ENCODE measurements around the gene P2RY12.

The P2RY12 gene

DNA sequence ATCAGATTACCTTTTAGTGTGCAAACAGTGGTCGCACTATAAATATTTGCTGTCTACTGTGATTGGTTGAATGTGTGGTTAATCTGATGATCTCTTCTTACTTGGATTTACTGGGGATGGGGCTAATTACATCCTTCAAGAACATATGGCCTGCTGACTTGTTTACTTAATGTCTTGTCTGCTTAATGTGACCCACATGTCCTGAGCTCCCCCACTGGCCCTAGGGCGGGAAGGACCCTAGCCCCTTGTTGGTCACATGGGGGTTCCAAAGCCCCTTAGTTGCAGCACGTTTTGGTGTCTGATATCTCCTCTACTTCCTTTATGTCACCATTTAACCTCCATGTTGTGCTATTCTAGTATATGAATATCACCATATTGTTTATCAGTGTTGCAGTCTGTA is 17.8 kb upstream of the P2RY12 start:
- Histone ChIP-seq H3K4me2 (no peak overlapping the region), H3K27ac (no peak overlapping the region), H3K4me3 (IDR thresholded peaks at IDR 0.05; ENCODE audit: insufficient read depth, low read depth, low read length) (no peak overlapping the region), H3K79me2 (ENCODE audit: insufficient read depth, low read depth) (no peaks in the 10 kb centered on the region), H4K20me1 (ENCODE audit: insufficient read depth) (no peaks in the 10 kb centered on the region), H2AFZ (ENCODE audit: low read depth) (no peak overlapping the region), H3K27me3 (ENCODE audit: insufficient read depth, low read depth) (no peaks in the 10 kb centered on the region), H3K9ac (no peak overlapping the region), H3K4me1 (ENCODE audit: low read depth, poor library complexity, severe bottlenecking) (no peaks in the 10 kb centered on the region), H3K36me3 (ENCODE audit: insufficient read depth) (no peaks in the 10 kb centered on the region)
- TF ChIP-seq, protein P1, sequence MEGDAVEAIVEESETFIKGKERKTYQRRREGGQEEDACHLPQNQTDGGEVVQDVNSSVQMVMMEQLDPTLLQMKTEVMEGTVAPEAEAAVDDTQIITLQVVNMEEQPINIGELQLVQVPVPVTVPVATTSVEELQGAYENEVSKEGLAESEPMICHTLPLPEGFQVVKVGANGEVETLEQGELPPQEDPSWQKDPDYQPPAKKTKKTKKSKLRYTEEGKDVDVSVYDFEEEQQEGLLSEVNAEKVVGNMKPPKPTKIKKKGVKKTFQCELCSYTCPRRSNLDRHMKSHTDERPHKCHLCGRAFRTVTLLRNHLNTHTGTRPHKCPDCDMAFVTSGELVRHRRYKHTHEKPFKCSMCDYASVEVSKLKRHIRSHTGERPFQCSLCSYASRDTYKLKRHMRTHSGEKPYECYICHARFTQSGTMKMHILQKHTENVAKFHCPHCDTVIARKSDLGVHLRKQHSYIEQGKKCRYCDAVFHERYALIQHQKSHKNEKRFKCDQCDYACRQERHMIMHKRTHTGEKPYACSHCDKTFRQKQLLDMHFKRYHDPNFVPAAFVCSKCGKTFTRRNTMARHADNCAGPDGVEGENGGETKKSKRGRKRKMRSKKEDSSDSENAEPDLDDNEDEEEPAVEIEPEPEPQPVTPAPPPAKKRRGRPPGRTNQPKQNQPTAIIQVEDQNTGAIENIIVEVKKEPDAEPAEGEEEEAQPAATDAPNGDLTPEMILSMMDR (conservative IDR thresholded peaks at IDR 0.05; ENCODE audit: low read depth, low read length): no peak

GRCh38 chr3:151400341-151400740 is 15.8 kb upstream of the P2RY12 start:
- H4K20me1 ChIP-seq (ENCODE audit: insufficient read depth): no peaks in the 10 kb centered on the region
- no peak overlapping the region for H3K27ac ChIP-seq
- no peak overlapping the region for H3K4me3 ChIP-seq (IDR thresholded peaks at IDR 0.05; ENCODE audit: insufficient read depth, low read depth, low read length)
- H3K4me2 ChIP-seq: no peak overlapping the region
- no peak overlapping the region for H3K9ac ChIP-seq
- H3K4me1 ChIP-seq (ENCODE audit: low read depth, poor library complexity, severe bottlenecking): no peaks in the 10 kb centered on the region
- TF ChIP-seq, protein P1 (conservative IDR thresholded peaks at IDR 0.05; ENCODE audit: low read depth, low read length): no peak
- no peak overlapping the region for H2AFZ ChIP-seq (ENCODE audit: low read depth)
- no peaks in the 10 kb centered on the region for H3K36me3 ChIP-seq (ENCODE audit: insufficient read depth)
- H3K27me3 ChIP-seq (ENCODE audit: insufficient read depth, low read depth): no peaks in the 10 kb centered on the region
- no peaks in the 10 kb centered on the region for H3K79me2 ChIP-seq (ENCODE audit: insufficient read depth, low read depth)

DNA sequence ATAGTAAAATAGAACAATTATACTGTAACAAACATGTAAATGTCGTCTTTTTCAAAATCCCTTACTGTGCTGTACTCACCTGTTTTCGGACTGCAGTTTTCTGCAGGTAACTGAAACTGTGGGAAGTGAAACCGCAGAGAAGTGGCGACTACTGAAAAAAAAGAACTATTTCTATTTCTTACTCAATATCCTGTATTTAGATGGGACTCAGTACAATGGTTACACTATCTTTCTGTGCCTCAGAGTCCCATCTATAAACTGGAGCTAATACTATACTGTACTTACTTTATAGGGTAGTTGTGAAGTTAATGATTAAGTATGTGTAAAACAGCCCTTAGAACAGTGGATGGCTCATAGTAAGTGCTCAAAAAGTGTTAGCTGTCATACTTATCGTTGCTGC is 14.3 kb upstream of the P2RY12 start:
- Histone ChIP-seq H4K20me1 (ENCODE audit: insufficient read depth) (no peaks in the 10 kb centered on the region), H2AFZ (ENCODE audit: low read depth) (no peak overlapping the region), H3K4me2 (no peak overlapping the region), H3K9ac (no peak overlapping the region), H3K79me2 (ENCODE audit: insufficient read depth, low read depth) (no peaks in the 10 kb centered on the region), H3K27ac (no peak overlapping the region), H3K36me3 (ENCODE audit: insufficient read depth) (no peaks in the 10 kb centered on the region), H3K27me3 (ENCODE audit: insufficient read depth, low read depth) (no peaks in the 10 kb centered on the region), H3K4me1 (ENCODE audit: low read depth, poor library complexity, severe bottlenecking) (no peaks in the 10 kb centered on the region), H3K4me3 (IDR thresholded peaks at IDR 0.05; ENCODE audit: insufficient read depth, low read depth, low read length) (no peak overlapping the region)
- TF ChIP-seq, protein P1 (conservative IDR thresholded peaks at IDR 0.05; ENCODE audit: low read depth, low read length): no peak

DNA sequence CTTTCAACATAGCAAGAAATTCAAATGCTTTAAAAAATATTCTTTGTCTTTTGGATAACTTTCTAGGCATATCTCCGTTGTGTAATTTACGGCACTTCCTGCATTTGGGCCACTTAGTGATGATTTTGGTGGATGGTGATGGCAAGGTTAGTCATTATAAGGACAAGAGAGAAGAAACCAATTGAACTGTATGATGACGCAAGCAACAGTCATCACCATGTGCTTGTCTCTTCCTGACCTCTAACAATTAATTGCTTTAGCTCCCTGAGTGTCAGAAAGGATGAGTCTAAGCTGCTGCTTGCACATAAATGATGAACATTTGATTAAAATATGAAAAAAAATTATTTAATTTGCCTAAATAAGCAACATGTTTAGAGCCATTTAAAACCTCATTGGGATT is 11.3 kb upstream of the P2RY12 start:
- H2AFZ ChIP-seq (ENCODE audit: low read depth): no peak overlapping the region
- no peaks in the 10 kb centered on the region for H3K36me3 ChIP-seq (ENCODE audit: insufficient read depth)
- H3K27ac ChIP-seq: no peak overlapping the region
- H3K4me2 ChIP-seq: no peak overlapping the region
- no peaks in the 10 kb centered on the region for H3K27me3 ChIP-seq (ENCODE audit: insufficient read depth, low read depth)
- H3K9ac ChIP-seq: no peak overlapping the region
- TF ChIP-seq, protein P1 (conservative IDR thresholded peaks at IDR 0.05; ENCODE audit: low read depth, low read length): no peak
- no peaks in the 10 kb centered on the region for H3K79me2 ChIP-seq (ENCODE audit: insufficient read depth, low read depth)
- H4K20me1 ChIP-seq (ENCODE audit: insufficient read depth): no peaks in the 10 kb centered on the region
- H3K4me1 ChIP-seq (ENCODE audit: low read depth, poor library complexity, severe bottlenecking): no peaks in the 10 kb centered on the region
- H3K4me3 ChIP-seq (IDR thresholded peaks at IDR 0.05; ENCODE audit: insufficient read depth, low read depth, low read length): no peak overlapping the region

Data from KMS-11 (cell line).